PC-9 (cell line): ENCODE data around the gene NFKBIB.

ENCODE experiments used
- EZH2 ChIP-seq: fragments of 200-600 bp; sonication (generic); IDR thresholded peaks from 2 replicates; pipeline ENCODE4 v1.8.0; 2017; ENCODE audit warnings: antibody characterized with exemption, low read depth
- TF ChIP-seq, protein P1 (sequence below): fragments of 200-600 bp; sonication (generic); conservative IDR thresholded peaks from 2 replicates; pipeline ENCODE4 v1.6.1; 2017; ENCODE audit warnings: mixed run types, antibody characterized with exemption, mild to moderate bottlenecking, moderate library complexity

DNA sequence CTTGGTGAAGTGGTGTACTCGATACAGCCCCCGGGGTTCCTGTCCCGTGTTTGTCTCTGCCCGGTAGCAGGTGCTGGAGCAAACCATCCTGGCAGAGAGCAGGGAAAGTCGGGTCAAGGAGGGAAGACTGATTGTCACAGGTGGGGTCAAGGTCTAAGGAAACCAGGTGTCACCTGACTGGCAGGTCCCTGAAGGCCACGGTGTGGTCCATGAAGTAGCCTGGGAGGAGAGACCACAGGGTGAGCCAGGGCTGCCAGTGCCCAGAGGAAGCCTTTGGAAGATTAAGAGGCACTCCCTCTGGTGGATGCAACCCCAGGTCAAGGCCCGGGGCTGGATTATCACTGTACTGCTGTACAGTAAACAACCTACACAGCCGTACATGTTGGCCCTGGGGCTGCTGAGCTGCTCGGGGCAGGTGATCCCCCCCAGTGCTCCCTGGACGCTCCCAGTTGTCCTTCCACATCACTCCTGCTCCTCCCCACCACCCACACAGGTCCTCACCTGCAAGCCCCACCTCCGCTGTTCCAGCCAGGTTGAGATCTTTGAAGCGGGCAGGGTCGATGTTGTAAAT, 18.2 kb downstream of the NFKBIB start:
- TF ChIP-seq, protein P1, sequence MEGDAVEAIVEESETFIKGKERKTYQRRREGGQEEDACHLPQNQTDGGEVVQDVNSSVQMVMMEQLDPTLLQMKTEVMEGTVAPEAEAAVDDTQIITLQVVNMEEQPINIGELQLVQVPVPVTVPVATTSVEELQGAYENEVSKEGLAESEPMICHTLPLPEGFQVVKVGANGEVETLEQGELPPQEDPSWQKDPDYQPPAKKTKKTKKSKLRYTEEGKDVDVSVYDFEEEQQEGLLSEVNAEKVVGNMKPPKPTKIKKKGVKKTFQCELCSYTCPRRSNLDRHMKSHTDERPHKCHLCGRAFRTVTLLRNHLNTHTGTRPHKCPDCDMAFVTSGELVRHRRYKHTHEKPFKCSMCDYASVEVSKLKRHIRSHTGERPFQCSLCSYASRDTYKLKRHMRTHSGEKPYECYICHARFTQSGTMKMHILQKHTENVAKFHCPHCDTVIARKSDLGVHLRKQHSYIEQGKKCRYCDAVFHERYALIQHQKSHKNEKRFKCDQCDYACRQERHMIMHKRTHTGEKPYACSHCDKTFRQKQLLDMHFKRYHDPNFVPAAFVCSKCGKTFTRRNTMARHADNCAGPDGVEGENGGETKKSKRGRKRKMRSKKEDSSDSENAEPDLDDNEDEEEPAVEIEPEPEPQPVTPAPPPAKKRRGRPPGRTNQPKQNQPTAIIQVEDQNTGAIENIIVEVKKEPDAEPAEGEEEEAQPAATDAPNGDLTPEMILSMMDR: no peak; the same call in 1 of the 2 replicates
- TF ChIP-seq EZH2: no peak
